Large intestine (tissue), 3 donors: Measurements from ENCODE around the gene CNTN5. TPM values are rescaled to one million over a fixed set of nuclear protein-coding genes. Genes with fewer than 3 reads are reported as not detected.

ENCODE experiments used
- DNase-seq, 2 donors: peaks; one replicate each; pipeline versions ENCODE4 v3.0.0 to v3.0.0-alpha.2; 2013
- H3K27ac ChIP-seq: one replicate; pipeline ENCODE4 v1.5.1; 2013; ENCODE audit warnings: low read length
- H3K27me3 ChIP-seq: 2 replicates; pipeline ENCODE4 v1.6.1; 2013; ENCODE audit warnings: low read length; ENCODE audit not compliant: control insufficient read depth, insufficient read depth
- H3K36me3 ChIP-seq: 2 replicates; pipeline ENCODE4 v1.6.1; 2013; ENCODE audit warnings: low read length; ENCODE audit not compliant: control insufficient read depth, insufficient read depth
- H3K4me1 ChIP-seq: one replicate; pipeline ENCODE4 v1.6.1; 2013; ENCODE audit warnings: low read length; ENCODE audit not compliant: control insufficient read depth, insufficient read depth
- H3K4me3 ChIP-seq: one replicate; pipeline ENCODE4 v1.5.1; 2013; ENCODE audit warnings: low read length
- H3K9me3 ChIP-seq: one replicate; pipeline ENCODE4 v1.6.1; 2013; ENCODE audit warnings: mild to moderate bottlenecking, low read depth, low read length, moderate library complexity; ENCODE audit not compliant: control insufficient read depth
- WGBS: methylation state at CpG from one replicate; pipeline ENCODE4 v1.1.5; 2013; ENCODE audit warnings: low lambda C conversion rate; ENCODE audit not compliant: insufficient coverage; 5-methylcytosine and 5-hydroxymethylcytosine counted together
- polyA plus RNA-seq: library from polyadenylated mRNA; unstranded; fragments of 120-200 nt; gene quantifications from one replicate; pipeline ENCODE4 v1.2.1, GENCODE V29; 2013

Gene CNTN5
- polyA plus RNA-seq, 1 donor = 0.70 TPM

DNA sequence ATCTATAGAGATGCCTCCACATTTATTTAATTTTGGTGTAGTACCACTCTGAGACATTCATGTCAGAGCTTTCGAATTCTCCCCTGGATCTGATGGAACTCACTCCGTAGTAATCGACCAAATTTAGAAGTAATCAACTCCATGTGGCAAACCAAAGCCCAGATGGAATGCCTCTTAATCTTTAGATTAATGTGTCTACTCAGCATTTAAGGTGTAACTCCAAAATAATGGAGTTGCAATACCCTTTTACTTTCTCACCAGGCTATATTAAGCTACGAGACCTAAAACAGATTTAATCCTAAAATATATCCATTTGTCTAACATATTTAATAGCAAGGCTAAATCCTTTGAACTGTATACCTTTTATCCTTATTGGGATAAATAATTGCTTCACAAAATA is 473.3 kb downstream of the CNTN5 start:
- DNase-seq = no peak
- Histone ChIP-seq H3K27ac (no peak overlapping the region), H3K4me3 (no peak overlapping the region), H3K27me3 (no peaks in the 10 kb centered on the region), H3K4me1 (no peaks in the 10 kb centered on the region), H3K9me3 (no peaks in the 10 kb centered on the region), H3K36me3 (no peaks in the 10 kb centered on the region)
- WGBS = 100% methylated on average over 1 of the region's 4 CpGs

DNA sequence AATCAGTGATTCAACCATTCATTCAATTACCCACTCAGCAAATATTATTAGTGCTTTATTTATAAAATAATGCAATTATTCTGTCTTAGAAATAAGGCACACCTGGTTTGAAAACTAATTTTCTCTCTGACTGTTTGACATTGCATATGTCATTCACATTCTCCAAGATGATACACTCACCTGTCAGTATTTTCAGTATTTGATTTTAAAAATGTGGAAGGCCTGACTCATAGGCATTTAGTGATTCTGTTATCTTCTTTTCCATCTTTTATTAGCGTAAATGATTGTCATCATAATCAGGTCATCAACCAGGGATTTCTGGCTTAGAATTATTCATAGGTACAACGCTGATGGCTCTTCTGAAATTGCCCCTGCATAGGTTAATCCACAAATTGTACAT is 480.9 kb downstream of the CNTN5 start:
- DNase-seq = no peak
- H3K4me3 ChIP-seq = no peak overlapping the region
- no peaks in the 10 kb centered on the region for H3K36me3 ChIP-seq
- H3K4me1 ChIP-seq = no peaks in the 10 kb centered on the region
- 83% methylated on average over 1 of the region's 2 CpGs for WGBS
- H3K27me3 ChIP-seq = no peaks in the 10 kb centered on the region
- no peaks in the 10 kb centered on the region for H3K9me3 ChIP-seq
- no peak overlapping the region for H3K27ac ChIP-seq

DNA sequence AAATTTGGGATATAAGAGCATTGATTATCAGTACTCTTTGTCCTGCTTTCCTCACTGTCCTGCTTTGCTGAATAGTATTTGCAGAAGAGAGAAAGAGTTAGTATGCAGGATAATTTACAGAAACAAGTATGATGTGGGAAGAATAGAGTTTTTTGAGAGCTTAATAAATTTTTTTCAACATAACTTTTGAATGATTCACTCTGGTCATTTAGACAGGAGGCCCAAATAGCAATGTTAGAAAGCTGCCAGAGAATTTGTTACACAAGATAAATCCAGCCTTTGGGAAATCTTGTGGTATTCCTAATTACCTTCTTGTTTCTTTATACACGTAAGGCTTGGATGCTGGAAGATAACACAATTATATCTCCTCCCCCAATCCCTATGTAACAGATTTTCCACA is 484.6 kb downstream of the CNTN5 start:
- no peaks in the 10 kb centered on the region for H3K27me3 ChIP-seq
- no peak for DNase-seq
- no peak overlapping the region for H3K27ac ChIP-seq
- WGBS = no CpG with 5 or more reads among the region's 1 CpG
- no peaks in the 10 kb centered on the region for H3K4me1 ChIP-seq
- H3K9me3 ChIP-seq = no peaks in the 10 kb centered on the region
- no peaks in the 10 kb centered on the region for H3K36me3 ChIP-seq
- H3K4me3 ChIP-seq = no peak overlapping the region

DNA sequence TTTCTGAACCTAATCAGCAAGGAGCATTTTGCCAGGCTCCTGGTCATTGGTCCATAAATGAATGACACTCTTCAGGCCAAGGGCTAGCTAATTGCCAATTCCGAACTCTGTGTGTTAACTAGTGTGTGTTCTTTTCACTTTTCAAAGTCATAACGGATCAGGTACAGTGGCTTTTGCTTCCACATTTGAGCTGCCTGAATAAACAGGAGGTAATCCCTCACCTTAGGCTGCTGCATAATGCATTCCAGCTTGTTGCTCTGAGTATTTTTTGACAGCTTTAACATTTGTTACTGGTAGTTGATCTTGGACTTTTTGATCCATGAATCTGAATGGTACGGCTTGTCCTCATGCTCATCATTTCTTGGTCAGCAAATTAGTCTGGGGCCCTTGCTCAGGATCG is 485.1 kb downstream of the CNTN5 start:
- DNase-seq = no peak
- H3K36me3 ChIP-seq = no peaks in the 10 kb centered on the region
- no peaks in the 10 kb centered on the region for H3K4me1 ChIP-seq
- H3K9me3 ChIP-seq = no peaks in the 10 kb centered on the region
- no peaks in the 10 kb centered on the region for H3K27me3 ChIP-seq
- H3K4me3 ChIP-seq = no peak overlapping the region
- no peak overlapping the region for H3K27ac ChIP-seq
- WGBS = 100% methylated on average over 1 of the region's 4 CpGs

DNA sequence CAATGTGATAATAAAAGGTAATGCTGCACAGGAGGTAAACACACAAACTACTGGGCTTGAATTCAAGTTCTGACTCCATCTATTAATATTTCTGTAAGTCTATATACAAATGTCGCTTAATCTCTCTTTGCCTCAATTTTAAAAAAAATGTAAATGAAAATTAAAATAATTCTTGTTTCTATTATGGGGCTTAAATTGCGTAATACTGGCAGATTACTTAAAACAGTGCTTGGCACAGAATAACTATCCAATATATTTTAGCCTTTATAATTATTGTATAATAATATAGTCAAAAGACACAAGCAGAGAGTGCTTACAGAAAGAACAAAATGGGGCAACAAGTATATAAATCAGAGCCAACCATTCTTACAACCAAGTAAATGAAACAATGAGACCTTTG is 489.1 kb downstream of the CNTN5 start:
- H3K36me3 ChIP-seq = no peaks in the 10 kb centered on the region
- H3K4me3 ChIP-seq = no peak overlapping the region
- no peaks in the 10 kb centered on the region for H3K4me1 ChIP-seq
- DNase-seq = no peak
- H3K27me3 ChIP-seq = no peaks in the 10 kb centered on the region
- H3K27ac ChIP-seq = no peak overlapping the region
- WGBS = 80% methylated on average over 1 of the region's 2 CpGs
- no peaks in the 10 kb centered on the region for H3K9me3 ChIP-seq

DNA sequence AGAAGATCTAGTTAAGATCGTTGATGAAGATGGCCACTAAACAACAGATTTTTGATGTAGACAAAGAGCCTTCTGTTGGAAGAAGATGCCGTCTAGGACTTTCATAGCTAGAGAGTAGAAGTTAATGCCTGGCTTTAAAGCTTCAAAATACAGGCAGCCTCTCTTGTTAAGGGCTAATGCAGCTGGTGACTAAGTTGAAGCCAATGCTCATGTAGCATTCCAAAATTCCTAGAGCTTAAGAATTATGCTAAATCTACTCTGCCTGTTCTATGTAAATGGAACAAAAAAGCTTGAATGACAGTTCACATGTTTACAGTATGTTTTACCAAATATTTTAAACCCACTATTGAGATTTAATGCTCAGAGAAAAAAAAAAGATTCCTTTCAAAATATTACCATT is 492.6 kb downstream of the CNTN5 start:
- DNase-seq = no peak
- Histone ChIP-seq H3K27ac (no peak overlapping the region), H3K27me3 (no peaks in the 10 kb centered on the region), H3K4me3 (no peak overlapping the region), H3K4me1 (no peaks in the 10 kb centered on the region), H3K36me3 (no peaks in the 10 kb centered on the region), H3K9me3 (no peaks in the 10 kb centered on the region)
- no CpG with 5 or more reads among the region's 2 CpGs for WGBS

DNA sequence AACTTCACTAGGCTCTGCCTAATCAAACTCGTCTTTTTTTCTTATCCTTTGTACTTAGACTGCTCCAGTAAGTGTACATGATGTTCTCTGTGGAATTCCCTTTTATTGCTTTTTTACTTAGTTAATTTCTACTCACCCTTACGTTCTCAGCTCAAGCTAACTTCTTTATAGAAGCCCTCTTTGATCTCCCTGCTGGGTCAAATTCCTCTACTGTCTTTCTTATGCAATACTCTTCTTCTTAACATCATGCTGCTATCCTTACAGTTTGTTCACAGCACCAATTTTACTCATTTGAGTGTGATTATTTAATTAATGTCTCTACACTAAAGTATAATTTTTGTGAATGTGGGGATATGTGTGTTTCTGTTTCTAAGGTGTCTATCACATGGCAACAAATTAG is 498.3 kb downstream of the CNTN5 start:
- 63% methylated on average over 2 of the region's 2 CpGs for WGBS
- no peaks in the 10 kb centered on the region for H3K4me1 ChIP-seq
- H3K27ac ChIP-seq = no peak overlapping the region

DNA sequence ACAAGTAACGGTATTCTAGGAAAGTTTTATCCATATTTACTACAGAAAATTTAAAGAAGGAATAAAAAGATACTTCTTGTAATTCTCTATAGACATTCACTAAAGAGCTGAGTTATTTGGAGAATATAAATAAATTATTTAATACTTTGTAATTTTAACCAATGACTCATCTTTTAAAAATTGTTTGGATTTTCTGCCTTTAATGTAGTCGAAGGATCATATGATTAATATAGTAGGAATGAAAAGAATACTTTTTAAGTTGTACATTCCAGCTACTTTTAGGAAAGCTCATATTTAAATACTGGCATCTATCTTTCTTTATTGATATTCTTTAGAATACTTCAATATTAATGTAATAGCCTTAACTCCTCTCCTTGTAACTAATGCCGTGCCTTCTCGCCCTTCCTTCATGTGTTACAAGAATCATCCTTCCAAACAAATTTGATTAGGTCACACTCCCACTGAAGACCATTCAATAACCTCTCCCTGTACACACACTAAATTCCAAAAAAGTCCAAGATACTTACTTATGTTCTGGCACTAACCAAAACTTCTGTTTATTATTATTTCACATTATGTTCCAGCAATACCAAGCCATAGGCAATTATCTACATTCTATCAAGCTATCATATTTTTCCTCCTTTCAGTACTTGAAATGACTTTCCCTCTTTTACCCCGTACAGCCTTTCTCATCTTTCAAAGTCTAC is 501.9 kb downstream of the CNTN5 start:
- Histone ChIP-seq H3K27me3 (no peaks in the 10 kb centered on the region), H3K27ac (no peak overlapping the region), H3K4me1 (no peaks in the 10 kb centered on the region), H3K36me3 (no peaks in the 10 kb centered on the region), H3K9me3 (no peaks in the 10 kb centered on the region), H3K4me3 (no peak overlapping the region)
- DNase-seq = no peak
- 85% methylated on average over 5 of the region's 5 CpGs for WGBS

More for the DNA sequence above, 498.3 kb downstream of the CNTN5 start:
- no peak for DNase-seq
- Histone ChIP-seq H3K27me3 (no peaks in the 10 kb centered on the region), H3K9me3 (no peaks in the 10 kb centered on the region), H3K36me3 (no peaks in the 10 kb centered on the region), H3K4me3 (no peak overlapping the region)

DNA sequence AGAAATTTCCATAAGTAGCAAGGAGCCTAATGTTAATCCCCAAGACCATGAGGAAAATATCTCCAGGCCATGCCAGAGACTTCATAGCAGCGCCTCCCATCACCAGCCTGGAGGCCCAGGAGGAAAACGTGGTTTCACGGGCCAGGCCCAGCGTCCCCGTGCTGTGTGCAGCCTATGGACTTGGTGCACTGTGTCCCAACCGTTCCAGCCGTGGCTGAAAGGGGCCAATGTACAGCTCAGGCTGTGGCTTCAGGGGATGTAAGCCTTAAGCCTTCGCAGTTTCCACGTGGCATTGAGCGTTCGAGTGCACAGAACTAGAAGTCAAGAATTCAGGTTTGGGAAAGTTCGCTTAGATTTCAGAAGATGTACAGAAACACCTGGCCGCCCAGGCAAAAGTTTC is 510.7 kb downstream of the CNTN5 start:
- Histone ChIP-seq H3K27me3 (no peaks in the 10 kb centered on the region), H3K27ac (no peak overlapping the region), H3K9me3 (no peaks in the 10 kb centered on the region), H3K36me3 (no peaks in the 10 kb centered on the region), H3K4me1 (no peaks in the 10 kb centered on the region), H3K4me3 (no peak overlapping the region)
- WGBS = no CpG with 5 or more reads among the region's 13 CpGs
- no peak for DNase-seq

DNA sequence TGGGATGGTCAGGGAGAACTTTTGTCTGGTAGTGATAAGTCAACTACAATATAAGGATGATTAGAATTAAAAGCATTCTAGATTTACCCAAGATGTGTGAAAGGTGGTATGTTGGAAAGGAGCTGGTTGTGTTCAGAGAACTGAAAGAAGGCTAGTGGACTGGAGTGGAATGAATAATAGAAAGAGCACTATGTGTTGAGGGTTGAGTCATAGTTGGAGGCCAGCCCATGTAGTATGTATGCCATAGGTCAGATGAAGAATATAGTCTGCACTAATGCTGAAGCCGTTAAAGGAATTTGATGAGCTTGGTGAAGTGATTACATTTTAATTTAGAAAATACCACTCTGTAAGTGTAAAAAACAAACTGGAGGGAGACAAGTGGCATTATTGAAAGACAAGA is 514.1 kb downstream of the CNTN5 start:
- Histone ChIP-seq H3K27me3 (no peaks in the 10 kb centered on the region), H3K4me1 (no peaks in the 10 kb centered on the region), H3K36me3 (no peaks in the 10 kb centered on the region), H3K27ac (no peak overlapping the region), H3K9me3 (no peaks in the 10 kb centered on the region), H3K4me3 (no peak overlapping the region)
- no peak for DNase-seq
- 80% methylated on average over 1 of the region's 1 CpG for WGBS

DNA sequence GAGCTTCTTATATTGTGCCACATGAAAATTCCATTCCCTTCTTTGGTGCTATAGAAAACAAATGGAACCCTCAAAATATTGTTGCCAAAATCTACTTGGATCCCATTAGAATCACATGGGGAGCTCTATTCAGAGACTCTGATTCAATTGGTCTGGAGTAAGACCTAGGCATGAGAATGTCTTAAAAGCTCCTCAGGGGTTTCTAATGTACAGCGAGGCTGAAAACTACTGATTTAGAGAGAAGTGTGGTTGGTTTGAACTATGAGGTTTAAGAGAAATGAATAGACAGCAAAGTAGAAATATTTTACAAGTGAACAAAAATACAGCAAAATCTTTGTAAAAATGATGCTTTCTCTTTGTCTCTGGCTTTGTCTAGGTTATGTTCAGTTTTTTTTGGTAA is 514.7 kb downstream of the CNTN5 start:
- H3K27me3 ChIP-seq = no peaks in the 10 kb centered on the region
- H3K4me3 ChIP-seq = no peak overlapping the region
- WGBS = 100% methylated on average over 1 of the region's 1 CpG
- no peak overlapping the region for H3K27ac ChIP-seq
- no peaks in the 10 kb centered on the region for H3K36me3 ChIP-seq
- no peaks in the 10 kb centered on the region for H3K4me1 ChIP-seq
- no peaks in the 10 kb centered on the region for H3K9me3 ChIP-seq
- DNase-seq = no peak
